ENCODE data around the gene BRD4.

The BRD4 gene

DNA sequence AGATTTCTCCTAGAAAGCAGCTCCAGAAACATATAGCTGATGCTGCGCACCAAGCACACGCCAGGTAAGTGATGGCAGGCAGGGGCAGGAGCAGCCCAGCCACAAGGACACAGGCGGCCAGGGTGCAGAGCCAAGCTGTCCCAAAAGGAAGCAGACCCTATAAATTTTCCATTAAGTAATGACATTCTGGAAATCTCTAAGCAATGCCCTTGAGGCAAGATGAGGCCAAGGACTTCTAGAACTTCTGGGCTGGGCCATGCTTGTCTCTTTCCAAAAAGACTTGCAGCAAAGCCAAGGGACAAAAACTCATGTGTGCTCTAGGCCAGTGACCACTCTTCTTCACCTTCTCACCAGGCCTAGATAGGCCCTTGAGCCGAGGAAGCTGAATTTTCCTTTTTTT lies 57.9 kb downstream of the BRD4 start:
- no peak for DNase-seq (ENCODE audit: low read depth)
- TF ChIP-seq, protein P1, sequence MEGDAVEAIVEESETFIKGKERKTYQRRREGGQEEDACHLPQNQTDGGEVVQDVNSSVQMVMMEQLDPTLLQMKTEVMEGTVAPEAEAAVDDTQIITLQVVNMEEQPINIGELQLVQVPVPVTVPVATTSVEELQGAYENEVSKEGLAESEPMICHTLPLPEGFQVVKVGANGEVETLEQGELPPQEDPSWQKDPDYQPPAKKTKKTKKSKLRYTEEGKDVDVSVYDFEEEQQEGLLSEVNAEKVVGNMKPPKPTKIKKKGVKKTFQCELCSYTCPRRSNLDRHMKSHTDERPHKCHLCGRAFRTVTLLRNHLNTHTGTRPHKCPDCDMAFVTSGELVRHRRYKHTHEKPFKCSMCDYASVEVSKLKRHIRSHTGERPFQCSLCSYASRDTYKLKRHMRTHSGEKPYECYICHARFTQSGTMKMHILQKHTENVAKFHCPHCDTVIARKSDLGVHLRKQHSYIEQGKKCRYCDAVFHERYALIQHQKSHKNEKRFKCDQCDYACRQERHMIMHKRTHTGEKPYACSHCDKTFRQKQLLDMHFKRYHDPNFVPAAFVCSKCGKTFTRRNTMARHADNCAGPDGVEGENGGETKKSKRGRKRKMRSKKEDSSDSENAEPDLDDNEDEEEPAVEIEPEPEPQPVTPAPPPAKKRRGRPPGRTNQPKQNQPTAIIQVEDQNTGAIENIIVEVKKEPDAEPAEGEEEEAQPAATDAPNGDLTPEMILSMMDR (IDR thresholded peaks at IDR 0.05; ENCODE audit: control insufficient read depth, insufficient read depth, low read depth, low read length, missing control alignments): no peak
- no peak overlapping the region for H3K4me3 ChIP-seq (ENCODE audit: control insufficient read depth, low read depth, low read length)

DNA sequence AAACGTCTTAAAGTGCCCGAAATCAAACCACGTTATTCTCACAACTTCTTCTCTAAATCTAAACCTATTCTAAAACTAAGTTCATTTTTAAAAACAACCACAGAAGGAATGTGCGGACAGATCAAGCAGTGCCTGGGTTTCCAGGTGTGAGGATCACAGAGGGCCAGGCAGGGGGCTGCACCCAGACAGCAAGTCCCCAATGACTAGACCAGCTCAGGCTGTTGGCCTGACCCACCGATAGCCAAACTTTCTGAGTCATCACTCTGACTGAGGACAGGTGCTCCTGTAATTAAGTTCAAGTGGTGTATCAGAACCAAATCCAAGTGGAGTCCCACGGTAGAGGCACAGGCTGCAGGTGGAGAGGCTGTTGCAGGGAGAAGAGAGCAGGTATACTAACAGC lies 62.5 kb downstream of the BRD4 start:
- no peak overlapping the region for H3K4me3 ChIP-seq (ENCODE audit: control insufficient read depth, low read depth, low read length)
- TF ChIP-seq, protein P1 (IDR thresholded peaks at IDR 0.05; ENCODE audit: control insufficient read depth, insufficient read depth, low read depth, low read length, missing control alignments): no peak
- DNase-seq (ENCODE audit: low read depth): no peak

DNA sequence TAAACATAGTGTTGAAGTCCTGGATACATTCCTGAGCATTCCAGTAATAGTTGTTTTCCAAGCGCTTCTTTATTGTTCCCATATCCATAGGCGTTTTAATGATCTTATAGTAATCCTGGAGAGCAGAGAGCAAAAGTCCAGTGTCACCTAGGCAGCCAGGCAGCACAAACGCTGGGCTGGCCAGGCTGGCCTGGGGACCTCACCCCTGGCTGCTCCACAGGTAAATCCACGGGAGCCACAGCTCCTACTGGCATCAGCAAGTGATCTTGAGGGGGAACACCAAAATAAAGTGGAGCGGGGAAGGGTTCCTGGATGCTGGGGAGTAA lies 63.4 kb downstream of the BRD4 start:
- H3K4me3 ChIP-seq (ENCODE audit: control insufficient read depth, low read depth, low read length): no peak overlapping the region
- TF ChIP-seq, protein P1 (IDR thresholded peaks at IDR 0.05; ENCODE audit: control insufficient read depth, insufficient read depth, low read depth, low read length, missing control alignments): no peak
- DNase-seq (ENCODE audit: low read depth): no peak

DNA sequence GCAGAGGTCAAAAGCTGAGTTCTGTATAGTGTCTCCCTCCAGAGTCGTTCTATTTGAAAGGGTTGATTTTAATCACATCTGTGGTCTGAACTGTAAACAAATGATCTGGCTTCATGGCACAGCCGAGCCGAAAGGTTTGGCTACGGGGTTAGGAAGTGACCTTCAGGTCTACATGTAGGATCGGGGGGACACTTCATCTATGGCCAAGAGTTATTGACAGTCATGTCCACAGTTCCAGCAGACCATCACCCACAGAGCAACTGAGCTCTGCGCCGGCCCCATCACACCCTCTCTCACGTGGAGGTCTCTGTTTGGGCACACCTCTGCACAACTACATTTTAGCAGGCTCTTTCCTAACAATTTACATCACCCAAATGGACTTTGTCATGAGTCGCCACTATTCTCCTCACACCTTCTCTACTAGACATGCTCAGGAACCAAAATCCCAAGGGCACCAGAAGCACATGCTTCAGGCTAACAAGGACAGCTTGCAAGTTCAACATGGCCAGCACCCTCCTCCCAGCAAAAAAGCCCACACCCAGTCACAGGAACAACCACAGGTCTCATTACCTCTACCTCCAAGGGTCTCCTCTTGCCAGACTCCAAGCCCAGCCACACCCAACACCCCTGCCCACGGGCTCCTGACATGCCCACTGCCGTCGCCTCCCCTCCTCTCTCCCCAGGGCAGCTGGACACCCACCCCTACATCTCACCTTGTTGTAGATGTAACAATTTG lies 64.0 kb downstream of the BRD4 start:
- no peak for DNase-seq (ENCODE audit: low read depth)
- H3K4me3 ChIP-seq (ENCODE audit: control insufficient read depth, low read depth, low read length): no peak overlapping the region
- TF ChIP-seq, protein P1 (IDR thresholded peaks at IDR 0.05; ENCODE audit: control insufficient read depth, insufficient read depth, low read depth, low read length, missing control alignments): no peak

DNA sequence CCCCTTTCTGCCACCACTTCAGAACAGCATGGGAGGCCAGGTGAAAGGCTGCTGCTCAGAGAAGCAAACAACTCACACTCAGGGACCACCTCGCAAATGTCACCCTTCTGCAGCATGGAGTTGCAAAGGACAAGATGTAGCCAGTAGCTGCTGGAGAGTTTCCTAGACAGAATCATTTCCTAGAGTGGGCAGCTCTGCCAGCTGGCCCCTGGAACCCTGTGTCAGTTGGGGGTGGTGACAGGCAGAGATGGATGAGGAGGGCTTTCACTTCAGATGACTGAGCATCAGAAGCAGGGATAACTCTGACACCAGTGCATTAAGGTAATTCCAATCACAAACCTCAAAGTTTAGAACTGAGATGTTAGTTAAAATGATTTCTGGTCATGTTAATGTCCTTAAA lies 65.7 kb downstream of the BRD4 start:
- TF ChIP-seq, protein P1 (IDR thresholded peaks at IDR 0.05; ENCODE audit: control insufficient read depth, insufficient read depth, low read depth, low read length, missing control alignments): no peak
- no peak overlapping the region for H3K4me3 ChIP-seq (ENCODE audit: control insufficient read depth, low read depth, low read length)
- DNase-seq (ENCODE audit: low read depth): no peak

DNA sequence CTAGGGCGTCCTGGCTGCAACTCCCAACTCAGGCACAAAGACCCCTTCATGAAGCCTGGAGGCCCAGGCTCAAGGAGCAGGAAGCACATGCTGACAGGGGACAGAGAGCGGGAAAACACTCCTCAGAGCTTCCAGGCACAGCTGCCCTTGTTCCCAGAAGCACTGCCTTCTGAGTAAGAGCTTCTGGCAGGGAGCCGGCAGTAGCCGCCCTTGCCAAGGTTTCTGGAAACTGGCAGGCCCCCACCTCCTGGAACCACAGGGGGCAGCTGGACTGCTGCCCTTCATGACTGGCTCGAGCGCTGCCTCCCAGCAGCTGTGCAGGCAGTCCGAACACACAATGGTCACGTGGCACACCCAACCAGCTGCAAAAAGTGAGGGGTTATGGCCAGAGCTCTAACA lies 66.5 kb downstream of the BRD4 start:
- H3K4me3 ChIP-seq (ENCODE audit: control insufficient read depth, low read depth, low read length): no peak overlapping the region
- peak; percentile 91 for DNase-seq (ENCODE audit: low read depth)
- TF ChIP-seq, protein P1 (IDR thresholded peaks at IDR 0.05; ENCODE audit: control insufficient read depth, insufficient read depth, low read depth, low read length, missing control alignments): no peak

Measured in AG09309 (cell line).